Duodenal mucosa (tissue), 2 donors: Measurements from ENCODE around the gene PRKG1.

Source experiments
- H3K27ac ChIP-seq: one replicate; pipeline ENCODE4 v1.7.0; 2013; ENCODE audit warnings: low read depth, low read length
- H3K27me3 ChIP-seq, 2 donors: one replicate each; pipeline ENCODE4 v1.7.0; 2013; ENCODE audit warnings: low read length in 2 of 2, control low read depth in 1 of 2; ENCODE audit not compliant: insufficient read depth in 2 of 2, control insufficient read depth in 1 of 2
- H3K36me3 ChIP-seq, 2 donors: one replicate each; pipeline ENCODE4 v1.7.0; 2013; ENCODE audit warnings: low read length in 2 of 2, control low read depth in 1 of 2; ENCODE audit not compliant: insufficient read depth in 2 of 2, control insufficient read depth in 1 of 2
- H3K4me1 ChIP-seq, 2 donors: one replicate each; pipeline ENCODE4 v1.7.0; 2013; ENCODE audit warnings: low read length in 2 of 2, control low read depth in 1 of 2; ENCODE audit not compliant: insufficient read depth in 2 of 2, control insufficient read depth in 1 of 2
- H3K4me3 ChIP-seq, 2 donors: one replicate each; pipeline ENCODE4 v1.7.0; 2013; ENCODE audit warnings: low read length in 2 of 2, low read depth in 1 of 2
- H3K9ac ChIP-seq, 2 donors: one replicate each; pipeline ENCODE4 v1.7.0; 2013; ENCODE audit warnings: low read length in 2 of 2, low read depth in 1 of 2
- H3K9me3 ChIP-seq, 2 donors: one replicate each; pipeline ENCODE4 v1.7.0; 2013; ENCODE audit warnings: low read length in 2 of 2, control low read depth in 1 of 2; ENCODE audit not compliant: control insufficient read depth in 1 of 2

Gene PRKG1

DNA sequence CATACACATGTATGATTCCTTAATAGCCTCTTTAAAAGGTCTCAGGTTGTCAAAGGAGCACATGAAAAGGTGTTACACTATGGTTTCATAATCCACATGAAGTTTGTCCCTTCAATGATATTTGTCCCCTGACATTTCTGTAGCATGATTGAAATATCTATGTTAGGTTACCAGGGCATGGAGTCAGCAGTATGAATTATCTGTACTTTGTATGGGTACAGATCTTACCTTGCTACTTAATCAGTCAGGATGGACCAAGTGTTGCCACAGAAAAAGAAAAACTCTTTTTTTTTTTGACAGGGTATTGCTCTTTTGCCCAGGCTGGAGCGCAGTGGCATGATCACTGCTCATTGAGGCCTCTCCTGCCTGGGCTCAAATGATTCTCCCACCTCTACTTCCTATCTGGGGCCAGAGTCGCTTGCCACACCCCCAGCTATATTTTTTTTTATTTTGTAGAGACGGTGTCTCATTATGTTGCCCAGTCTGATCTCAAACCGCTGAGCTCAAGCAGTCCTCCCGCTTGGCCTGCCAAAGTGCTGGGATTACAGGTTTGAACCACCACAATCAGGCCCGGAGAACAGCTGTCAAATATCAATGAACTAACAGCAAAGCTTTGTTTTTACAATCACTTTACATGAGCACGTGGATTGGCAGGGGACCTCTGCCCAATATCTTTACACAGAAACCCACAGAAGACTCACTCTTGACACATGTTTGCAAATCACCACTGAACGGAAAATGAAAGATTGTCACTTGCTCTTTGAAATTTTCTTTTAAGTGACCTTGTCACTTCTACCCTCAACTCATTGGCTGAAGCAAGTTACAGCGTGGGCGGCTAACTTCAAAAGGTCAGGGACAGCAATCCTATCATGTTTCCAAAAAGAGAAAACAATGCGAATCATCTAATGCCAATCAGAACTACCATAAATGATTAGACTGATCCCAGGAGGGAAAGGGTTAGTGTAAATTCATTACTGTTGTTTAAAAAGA, 140.2 kb downstream of the PRKG1 start:
- Histone ChIP-seq H3K9ac (no peak overlapping the region), H3K36me3 (no peaks in the 10 kb centered on the region), H3K4me3 (no peak overlapping the region), H3K9me3 (no peaks in the 10 kb centered on the region), H3K27me3 (no peaks in the 10 kb centered on the region), H3K4me1 (no peaks in the 10 kb centered on the region), H3K27ac (no peak overlapping the region)

DNA sequence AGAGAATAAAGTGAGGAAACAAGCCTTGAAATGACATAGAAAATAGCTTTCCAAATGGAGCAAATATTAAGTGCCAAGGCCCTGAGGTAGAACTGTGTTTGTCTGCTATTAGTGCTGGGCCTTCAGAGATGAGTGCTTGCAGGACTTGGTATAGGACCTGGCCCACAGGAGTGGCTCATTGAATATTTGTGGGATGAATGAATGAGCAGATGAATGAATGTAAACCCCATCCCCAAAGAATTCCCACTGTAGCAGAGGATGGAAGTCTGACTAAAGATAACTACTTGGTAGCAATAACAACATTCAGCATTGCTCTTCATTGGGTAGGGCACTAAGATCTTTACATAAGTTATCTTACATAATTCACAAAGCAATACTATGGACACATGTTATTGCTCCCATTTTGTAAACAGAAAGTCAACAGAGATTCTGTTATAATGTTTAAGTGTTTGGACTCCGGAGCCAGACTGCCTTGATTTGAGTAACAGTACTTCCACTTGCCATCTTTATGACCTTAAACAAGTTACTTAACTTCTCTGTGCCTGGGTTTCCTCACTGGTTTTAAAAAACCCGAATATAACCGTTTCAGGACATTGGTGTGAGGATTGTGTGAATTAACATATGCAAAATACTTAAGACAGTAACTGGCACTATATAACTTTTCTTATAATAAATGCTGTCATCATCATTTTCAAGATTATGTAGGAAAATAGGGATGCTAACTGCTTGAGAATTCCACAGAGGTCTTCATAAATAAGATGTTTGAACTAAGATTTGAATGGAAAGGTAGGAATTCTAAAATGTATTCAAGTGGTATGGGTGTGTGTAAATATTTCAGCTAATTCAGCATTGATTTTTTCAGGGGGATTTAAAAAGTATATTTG, 141.9 kb downstream of the PRKG1 start:
- Histone ChIP-seq H3K27me3 (no peaks in the 10 kb centered on the region), H3K4me1 (no peaks in the 10 kb centered on the region), H3K9ac (no peak overlapping the region), H3K36me3 (no peaks in the 10 kb centered on the region), H3K27ac (no peak overlapping the region), H3K9me3 (no peaks in the 10 kb centered on the region), H3K4me3 (no peak overlapping the region)

DNA sequence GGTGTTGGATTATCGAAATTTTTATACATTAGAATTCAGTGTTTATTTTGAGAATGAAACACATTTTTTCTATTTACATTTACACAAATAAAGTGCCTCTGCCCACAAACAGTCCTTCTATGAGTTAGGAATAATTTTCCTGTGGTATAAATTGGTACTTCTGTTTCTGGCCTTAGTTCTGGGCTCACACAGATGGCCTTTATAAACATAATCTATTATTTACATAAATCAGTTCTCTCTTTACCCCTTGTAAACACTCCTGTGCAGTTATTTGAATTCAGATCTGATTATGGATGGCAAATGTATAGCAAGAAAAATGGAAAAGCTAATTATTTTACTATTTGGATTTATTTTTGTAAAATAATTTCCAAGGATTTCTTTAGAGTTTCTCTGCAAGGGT, 143.2 kb downstream of the PRKG1 start:
- no peaks in the 10 kb centered on the region for H3K4me1 ChIP-seq
- H3K9ac ChIP-seq = no peak overlapping the region
- no peaks in the 10 kb centered on the region for H3K36me3 ChIP-seq
- H3K9me3 ChIP-seq = no peaks in the 10 kb centered on the region
- no peak overlapping the region for H3K27ac ChIP-seq
- no peak overlapping the region for H3K4me3 ChIP-seq
- no peaks in the 10 kb centered on the region for H3K27me3 ChIP-seq

DNA sequence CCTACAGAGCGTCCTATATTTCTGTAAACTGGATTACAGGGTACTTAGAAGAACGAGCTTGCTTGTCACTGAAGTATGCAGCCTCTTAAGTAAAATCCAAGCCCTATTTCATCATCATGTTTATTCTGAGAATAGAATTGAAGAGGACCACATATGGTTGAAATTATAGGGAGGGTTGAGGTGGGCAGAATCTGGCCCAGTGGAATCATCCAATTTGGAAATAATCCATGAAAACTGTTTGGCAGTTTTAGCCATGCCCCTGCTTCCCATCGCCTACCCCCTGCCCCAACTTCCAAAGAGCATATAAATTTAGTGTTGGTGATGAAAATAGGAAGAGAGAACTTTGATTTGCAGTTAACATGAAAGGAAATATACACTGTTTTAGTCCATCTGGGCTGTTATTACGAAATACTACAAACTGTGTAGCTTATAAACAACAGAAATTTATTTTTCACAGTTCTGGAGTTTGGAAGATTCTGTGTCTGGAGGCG, 150.4 kb downstream of the PRKG1 start:
- H3K4me1 ChIP-seq = no peaks in the 10 kb centered on the region
- no peaks in the 10 kb centered on the region for H3K27me3 ChIP-seq
- H3K9me3 ChIP-seq = no peaks in the 10 kb centered on the region
- H3K36me3 ChIP-seq = no peaks in the 10 kb centered on the region
- no peak overlapping the region for H3K4me3 ChIP-seq
- no peak overlapping the region for H3K9ac ChIP-seq
- no peak overlapping the region for H3K27ac ChIP-seq

DNA sequence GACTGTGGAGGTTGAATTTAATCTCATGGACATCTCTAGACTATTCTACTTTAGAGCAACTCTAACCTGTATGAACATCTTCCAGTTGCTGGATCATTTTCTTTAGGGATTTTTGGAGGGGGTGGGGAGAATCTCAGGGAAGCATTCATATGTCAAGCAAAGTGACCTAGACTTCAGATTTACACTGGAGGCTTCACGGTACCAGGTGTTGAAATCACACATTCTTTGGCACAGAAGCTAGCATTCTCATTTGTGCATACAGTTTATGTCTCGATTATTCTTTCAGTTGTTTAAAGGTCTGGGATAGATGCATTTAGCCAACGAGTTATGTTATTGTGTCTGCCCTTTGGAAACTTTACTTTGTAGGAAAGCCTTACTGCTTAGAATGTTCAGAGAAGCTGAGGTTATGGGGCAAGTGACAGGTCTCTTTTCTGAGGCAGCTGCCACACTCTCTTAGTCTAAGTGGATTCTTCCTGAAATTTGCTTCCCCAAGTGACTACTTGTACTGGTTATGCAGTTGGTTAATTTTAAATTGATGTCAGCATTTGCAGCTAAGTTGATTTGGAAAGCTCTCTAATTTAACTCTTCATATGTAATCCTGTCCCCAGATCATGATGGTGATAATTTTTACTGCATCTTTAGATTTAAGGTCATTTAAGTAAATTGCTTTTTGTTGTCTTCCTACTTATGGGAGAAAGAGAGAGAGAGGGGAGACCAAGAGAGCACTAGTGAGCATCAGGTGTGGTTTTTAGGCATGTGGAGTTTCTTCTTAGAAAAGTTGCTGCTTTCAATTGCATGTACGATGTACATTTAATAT, 153.8 kb downstream of the PRKG1 start:
- no peak overlapping the region for H3K9ac ChIP-seq
- no peaks in the 10 kb centered on the region for H3K36me3 ChIP-seq
- H3K4me3 ChIP-seq = no peak overlapping the region
- no peak overlapping the region for H3K27ac ChIP-seq
- no peaks in the 10 kb centered on the region for H3K4me1 ChIP-seq
- H3K9me3 ChIP-seq = no peaks in the 10 kb centered on the region
- no peaks in the 10 kb centered on the region for H3K27me3 ChIP-seq

DNA sequence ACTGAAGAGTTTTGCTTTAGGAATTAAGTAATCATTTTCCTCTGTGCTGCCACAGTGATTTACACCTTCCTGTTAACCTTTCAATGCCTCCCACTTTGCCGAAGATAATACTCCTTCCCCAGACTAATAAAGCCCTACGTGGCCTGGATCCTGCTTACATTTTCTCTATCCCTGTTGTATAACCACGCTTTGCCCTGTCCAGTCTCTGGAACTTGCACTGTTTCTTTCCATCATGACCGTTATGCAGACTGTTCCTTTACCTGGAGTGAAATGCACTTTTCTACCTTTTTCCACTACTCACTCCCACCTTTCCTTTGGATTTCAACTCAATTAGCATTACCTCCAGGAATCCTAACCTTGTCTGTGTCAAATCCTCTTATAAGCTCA, 154.4 kb downstream of the PRKG1 start:
- Histone ChIP-seq H3K4me3 (no peak overlapping the region), H3K9ac (no peak overlapping the region), H3K9me3 (no peaks in the 10 kb centered on the region), H3K36me3 (no peaks in the 10 kb centered on the region), H3K27ac (no peak overlapping the region), H3K4me1 (no peaks in the 10 kb centered on the region), H3K27me3 (no peaks in the 10 kb centered on the region)

DNA sequence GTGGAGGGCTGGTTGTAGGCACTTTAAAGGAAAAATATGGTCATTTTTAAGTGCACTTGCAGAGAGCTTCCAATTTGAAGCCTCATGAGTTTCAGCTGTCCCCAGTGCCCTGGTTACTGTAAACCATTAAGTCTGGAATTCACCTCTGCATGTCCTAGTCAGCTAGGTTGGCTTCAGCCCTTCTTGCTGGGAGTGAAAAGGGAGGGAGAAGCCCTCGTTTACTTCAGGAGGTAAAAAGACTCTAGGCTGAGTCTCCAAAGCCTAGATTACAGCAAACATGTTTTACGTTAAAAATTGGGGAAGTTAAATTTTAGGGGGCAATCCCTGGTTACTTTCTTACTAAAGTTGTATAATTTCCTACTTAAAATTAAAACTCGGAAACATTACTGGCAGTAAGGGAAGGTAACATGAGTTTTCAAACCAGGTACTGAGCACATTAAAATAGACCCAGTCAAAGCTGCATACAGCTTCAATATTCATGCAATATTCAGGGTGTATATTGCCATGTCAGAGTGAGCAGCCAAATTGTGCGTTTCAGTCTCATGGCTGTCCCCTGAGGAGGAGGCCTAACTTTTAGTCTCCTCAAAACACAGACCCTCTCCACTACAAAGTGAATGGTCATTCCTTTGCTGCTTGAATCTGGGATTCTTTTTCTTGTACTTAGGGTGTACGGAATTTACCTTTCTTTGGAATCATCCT, 156.7 kb downstream of the PRKG1 start:
- H3K9ac ChIP-seq = no peak overlapping the region
- H3K9me3 ChIP-seq = no peaks in the 10 kb centered on the region
- H3K27ac ChIP-seq = no peak overlapping the region
- H3K4me1 ChIP-seq = no peaks in the 10 kb centered on the region
- no peak overlapping the region for H3K4me3 ChIP-seq
- no peaks in the 10 kb centered on the region for H3K36me3 ChIP-seq
- no peaks in the 10 kb centered on the region for H3K27me3 ChIP-seq

DNA sequence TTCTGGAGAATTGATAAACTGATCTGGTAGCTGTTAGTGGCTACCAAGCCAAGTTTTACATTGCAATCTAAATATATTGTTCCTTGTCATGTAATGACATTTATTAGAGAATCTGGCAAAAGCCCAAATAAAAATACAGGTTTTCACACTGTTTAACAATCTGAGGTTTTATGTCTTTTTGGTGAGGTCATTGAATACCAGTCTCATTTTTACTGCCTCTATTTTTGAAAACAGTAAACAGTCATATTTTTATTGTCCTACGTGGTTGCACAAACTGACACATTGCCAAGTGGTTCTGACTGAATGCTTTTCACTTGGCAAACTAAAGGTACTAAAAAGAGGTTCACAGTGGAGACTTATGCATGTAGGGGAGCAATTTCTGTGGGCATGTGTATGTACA, 157.5 kb downstream of the PRKG1 start:
- Histone ChIP-seq H3K4me3 (no peak overlapping the region), H3K36me3 (no peaks in the 10 kb centered on the region), H3K27ac (no peak overlapping the region), H3K9ac (no peak overlapping the region), H3K9me3 (no peaks in the 10 kb centered on the region), H3K27me3 (no peaks in the 10 kb centered on the region), H3K4me1 (no peaks in the 10 kb centered on the region)

DNA sequence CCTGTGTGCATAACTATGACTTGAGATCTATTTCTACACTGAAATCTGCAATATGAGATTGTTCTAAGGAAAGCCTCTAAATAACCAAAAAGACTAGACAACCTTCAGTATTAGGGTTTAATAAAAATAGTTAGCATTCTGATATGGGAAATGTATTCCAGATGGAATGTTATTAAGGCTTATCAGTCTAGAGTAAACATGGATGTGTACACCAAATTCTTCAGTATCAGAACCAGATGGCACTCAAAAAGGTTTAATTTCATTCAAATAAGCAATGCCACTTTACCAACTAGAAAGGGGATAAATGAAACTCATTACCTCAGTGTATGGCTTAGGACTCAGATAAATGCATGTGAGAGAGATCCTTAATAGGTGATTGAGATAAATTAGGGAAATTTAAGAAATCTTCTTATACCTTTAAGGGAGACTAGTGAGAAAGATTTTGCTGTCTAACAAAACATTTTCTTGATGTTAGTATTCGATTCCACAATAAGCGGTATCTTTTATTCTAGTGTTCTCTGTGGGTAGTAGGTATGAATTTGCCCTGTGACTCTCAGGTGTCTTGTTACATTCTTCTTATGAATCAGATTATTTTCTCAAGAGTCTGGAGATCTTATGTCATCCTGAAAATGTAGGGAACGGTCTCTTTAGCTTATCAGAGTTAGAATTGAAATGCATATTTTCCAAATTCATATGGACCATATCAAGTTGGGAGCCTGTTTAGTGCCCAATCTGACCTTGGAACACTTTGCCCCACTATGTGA, 159.2 kb downstream of the PRKG1 start:
- Histone ChIP-seq H3K27me3 (no peaks in the 10 kb centered on the region), H3K4me1 (no peaks in the 10 kb centered on the region), H3K4me3 (no peak overlapping the region), H3K9ac (no peak overlapping the region), H3K36me3 (no peaks in the 10 kb centered on the region), H3K27ac (no peak overlapping the region), H3K9me3 (no peaks in the 10 kb centered on the region)
